Parathyroid adenoma (tissue), 2 donors: ENCODE results near the gene HRH2.
"Not testable (repeated sequence)": the region's sequence is repeated elsewhere in the genome, so short reads cannot be mapped to it uniquely, and the experiment has no call there.

Source experiments
- H2AFZ ChIP-seq: fragments of 300-600 bp; sonication (generic); one replicate; pipeline ENCODE4 v1.7.0; 2017; ENCODE audit warnings: antibody characterized with exemption, mild to moderate bottlenecking
- H3K27ac ChIP-seq: fragments of 300-600 bp; sonication (generic); one replicate; pipeline ENCODE4 v1.7.0; 2017
- H3K27me3 ChIP-seq: fragments of 300-600 bp; sonication (generic); one replicate; pipeline ENCODE4 v1.7.0; 2017; ENCODE audit warnings: low read length; ENCODE audit not compliant: control insufficient read depth, insufficient read depth
- H3K36me3 ChIP-seq: fragments of 300-600 bp; sonication (generic); one replicate; pipeline ENCODE4 v1.7.0; 2017; ENCODE audit warnings: low read length; ENCODE audit not compliant: control insufficient read depth, insufficient read depth
- H3K4me1 ChIP-seq: fragments of 300-600 bp; sonication (generic); one replicate; pipeline ENCODE4 v1.7.0; 2017; ENCODE audit warnings: control low read depth
- H3K4me2 ChIP-seq: fragments of 300-600 bp; sonication (generic); one replicate; pipeline ENCODE4 v1.7.0; 2017; ENCODE audit warnings: low read length
- H3K4me3 ChIP-seq: fragments of 300-600 bp; sonication (generic); one replicate; pipeline ENCODE4 v1.7.0; 2017; ENCODE audit warnings: low read depth, low read length
- H3K79me2 ChIP-seq: fragments of 300-600 bp; sonication (generic); one replicate; pipeline ENCODE4 v1.7.0; 2017; ENCODE audit warnings: control low read depth
- H3K9ac ChIP-seq: fragments of 300-600 bp; sonication (generic); one replicate; pipeline ENCODE4 v1.7.0; 2017; ENCODE audit warnings: mild to moderate bottlenecking
- H3K9me3 ChIP-seq: fragments of 300-600 bp; sonication (generic); one replicate; pipeline ENCODE4 v1.7.0; 2017; ENCODE audit warnings: low read length; ENCODE audit not compliant: control insufficient read depth
- TF ChIP-seq, protein P1 (sequence below): fragments of 300-600 bp; sonication (generic); IDR thresholded peaks from one replicate; pipeline ENCODE4 v1.7.0; 2017; ENCODE audit warnings: antibody characterized with exemption, mild to moderate bottlenecking
- donor health status: primary hyperparathyroidism.

HRH2 gene

DNA sequence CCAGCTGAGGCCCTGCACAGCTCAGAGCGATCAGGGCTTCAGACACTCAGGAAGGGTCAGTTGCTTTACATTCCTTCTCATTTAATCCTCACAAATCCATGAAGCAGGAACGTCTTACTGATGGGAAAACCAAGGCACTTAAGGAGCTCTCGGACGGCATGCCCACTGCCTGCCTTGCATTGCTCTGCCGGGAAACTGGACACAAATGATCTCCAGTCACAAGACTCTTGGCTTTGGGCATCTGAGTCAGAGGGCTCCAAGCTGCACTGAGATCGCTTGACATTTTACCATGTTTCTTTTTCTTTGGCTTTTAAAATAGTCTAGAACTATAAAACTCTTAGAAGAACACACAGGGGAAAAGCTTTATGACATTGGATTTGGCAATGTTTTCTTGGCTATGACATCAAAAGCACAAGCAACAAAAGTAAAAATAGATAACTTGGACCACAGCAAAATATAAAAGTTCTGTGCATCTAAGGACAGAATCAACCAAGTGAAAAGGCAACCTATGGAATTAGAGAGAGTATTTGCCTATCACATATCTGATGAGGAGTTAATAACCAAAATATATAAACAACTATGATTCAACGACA is 43.6 kb upstream of the HRH2 start:
- TF ChIP-seq, protein P1, sequence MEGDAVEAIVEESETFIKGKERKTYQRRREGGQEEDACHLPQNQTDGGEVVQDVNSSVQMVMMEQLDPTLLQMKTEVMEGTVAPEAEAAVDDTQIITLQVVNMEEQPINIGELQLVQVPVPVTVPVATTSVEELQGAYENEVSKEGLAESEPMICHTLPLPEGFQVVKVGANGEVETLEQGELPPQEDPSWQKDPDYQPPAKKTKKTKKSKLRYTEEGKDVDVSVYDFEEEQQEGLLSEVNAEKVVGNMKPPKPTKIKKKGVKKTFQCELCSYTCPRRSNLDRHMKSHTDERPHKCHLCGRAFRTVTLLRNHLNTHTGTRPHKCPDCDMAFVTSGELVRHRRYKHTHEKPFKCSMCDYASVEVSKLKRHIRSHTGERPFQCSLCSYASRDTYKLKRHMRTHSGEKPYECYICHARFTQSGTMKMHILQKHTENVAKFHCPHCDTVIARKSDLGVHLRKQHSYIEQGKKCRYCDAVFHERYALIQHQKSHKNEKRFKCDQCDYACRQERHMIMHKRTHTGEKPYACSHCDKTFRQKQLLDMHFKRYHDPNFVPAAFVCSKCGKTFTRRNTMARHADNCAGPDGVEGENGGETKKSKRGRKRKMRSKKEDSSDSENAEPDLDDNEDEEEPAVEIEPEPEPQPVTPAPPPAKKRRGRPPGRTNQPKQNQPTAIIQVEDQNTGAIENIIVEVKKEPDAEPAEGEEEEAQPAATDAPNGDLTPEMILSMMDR: no peak
- Histone ChIP-seq H3K36me3 (no peaks in the 10 kb centered on the region), H3K4me3 (no peak overlapping the region), H2AFZ (no peak overlapping the region), H3K79me2 (no peaks in the 10 kb centered on the region), H3K4me2 (no peak overlapping the region), H3K9ac (no peak overlapping the region), H3K4me1 (no peaks in the 10 kb centered on the region), H3K9me3 (no peaks in the 10 kb centered on the region), H3K27ac (no peak overlapping the region), H3K27me3 (no peaks in the 10 kb centered on the region)

DNA sequence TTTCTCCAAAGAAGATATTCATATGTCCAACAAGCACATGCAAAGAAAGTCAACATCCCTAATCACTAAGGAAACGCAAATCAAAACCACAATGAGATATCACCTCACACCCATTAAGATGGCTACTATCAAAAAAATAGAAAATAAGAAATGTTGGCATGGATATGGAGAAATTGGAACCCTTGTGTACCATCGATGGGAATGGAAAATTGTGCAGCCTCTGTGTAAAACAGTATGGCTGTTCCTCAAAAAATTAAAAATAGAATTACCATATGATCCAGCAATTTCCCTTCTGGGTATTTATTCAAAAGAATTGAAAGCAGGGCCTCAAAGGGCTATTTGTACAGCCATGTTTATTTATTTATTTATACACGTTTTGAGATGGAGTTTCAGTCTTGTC is 43.0 kb upstream of the HRH2 start:
- TF ChIP-seq, protein P1: no peak
- Histone ChIP-seq H2AFZ (no peak overlapping the region), H3K79me2 (no peaks in the 10 kb centered on the region)

GRCh38 chr5:175616083-175616482 is 41.8 kb upstream of the HRH2 start:
- Histone ChIP-seq H3K27me3 (no peaks in the 10 kb centered on the region), H3K4me3 (no peak overlapping the region), H3K9ac (no peak overlapping the region), H3K27ac (no peak overlapping the region), H3K79me2 (no peaks in the 10 kb centered on the region), H3K9me3 (no peaks in the 10 kb centered on the region), H2AFZ (no peak overlapping the region), H3K4me1 (no peaks in the 10 kb centered on the region), H3K36me3 (no peaks in the 10 kb centered on the region), H3K4me2 (no peak overlapping the region)
- TF ChIP-seq, protein P1: no peak

More for the DNA sequence above, 43.0 kb upstream of the HRH2 start:
- no peaks in the 10 kb centered on the region for H3K4me1 ChIP-seq
- no peak overlapping the region for H3K9ac ChIP-seq
- no peak overlapping the region for H3K4me3 ChIP-seq
- no peaks in the 10 kb centered on the region for H3K27me3 ChIP-seq
- no peak overlapping the region for H3K27ac ChIP-seq
- H3K4me2 ChIP-seq: no peak overlapping the region
- no peaks in the 10 kb centered on the region for H3K9me3 ChIP-seq
- H3K36me3 ChIP-seq: no peaks in the 10 kb centered on the region

GRCh38 chr5:175616527-175616926 is 41.3 kb upstream of the HRH2 start:
- H3K79me2 ChIP-seq, H3K4me3 ChIP-seq, H2AFZ ChIP-seq, H3K9ac ChIP-seq, H3K27ac ChIP-seq, H3K36me3 ChIP-seq, H3K27me3 ChIP-seq, H3K4me1 ChIP-seq, H3K9me3 ChIP-seq, H3K4me2 ChIP-seq: not testable (repeated sequence)

GRCh38 chr5:175617447-175617846 is 40.4 kb upstream of the HRH2 start:
- no peaks in the 10 kb centered on the region for H3K4me1 ChIP-seq
- no peak overlapping the region for H3K9ac ChIP-seq
- no peak overlapping the region for H2AFZ ChIP-seq
- H3K36me3 ChIP-seq: no peaks in the 10 kb centered on the region
- H3K27ac ChIP-seq: no peak overlapping the region
- no peak overlapping the region for H3K4me2 ChIP-seq
- H3K27me3 ChIP-seq: no peaks in the 10 kb centered on the region
- H3K4me3 ChIP-seq: no peak overlapping the region
- H3K9me3 ChIP-seq: no peaks in the 10 kb centered on the region
- TF ChIP-seq, protein P1: no peak
- no peaks in the 10 kb centered on the region for H3K79me2 ChIP-seq
